ENCODE measurements around the gene ATXN7L3B.

DNA sequence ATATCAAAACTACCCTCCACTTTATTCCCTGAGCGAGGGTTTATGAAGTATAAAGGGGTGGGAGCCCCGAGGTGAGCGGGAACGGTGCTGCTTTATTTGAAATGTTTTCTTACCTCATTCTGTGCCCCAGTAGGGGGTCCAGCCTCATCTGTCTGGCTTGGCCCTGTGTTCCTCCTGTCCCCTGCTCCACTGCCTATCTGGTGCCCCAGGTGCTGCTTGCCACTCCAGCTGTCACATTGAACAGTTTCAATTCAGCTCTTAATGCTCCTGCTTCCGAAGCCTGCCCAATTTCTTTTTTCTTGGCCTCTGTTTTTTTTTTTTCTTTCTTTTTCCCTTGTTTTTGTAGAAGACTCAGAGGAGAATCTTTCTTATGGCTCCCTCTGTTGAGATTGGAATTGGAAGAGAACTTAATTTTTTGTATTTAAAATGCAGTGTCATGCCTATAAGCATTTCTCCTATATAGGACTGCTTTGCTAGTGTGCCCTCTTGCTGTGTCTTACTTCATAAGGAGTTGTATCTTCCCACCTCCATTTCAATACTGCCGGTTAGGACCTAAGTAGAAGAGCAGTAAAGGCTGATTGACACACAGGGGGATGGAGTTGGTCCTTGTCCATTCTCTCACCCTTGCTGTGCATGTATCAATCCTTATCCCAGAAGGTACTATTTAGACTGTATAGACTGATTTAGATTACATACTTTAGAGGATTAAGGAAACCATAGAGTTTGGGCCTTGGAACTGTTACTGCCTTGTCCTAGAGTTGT is 2.3 kb downstream of the ATXN7L3B start:
- TF ChIP-seq, protein P1, sequence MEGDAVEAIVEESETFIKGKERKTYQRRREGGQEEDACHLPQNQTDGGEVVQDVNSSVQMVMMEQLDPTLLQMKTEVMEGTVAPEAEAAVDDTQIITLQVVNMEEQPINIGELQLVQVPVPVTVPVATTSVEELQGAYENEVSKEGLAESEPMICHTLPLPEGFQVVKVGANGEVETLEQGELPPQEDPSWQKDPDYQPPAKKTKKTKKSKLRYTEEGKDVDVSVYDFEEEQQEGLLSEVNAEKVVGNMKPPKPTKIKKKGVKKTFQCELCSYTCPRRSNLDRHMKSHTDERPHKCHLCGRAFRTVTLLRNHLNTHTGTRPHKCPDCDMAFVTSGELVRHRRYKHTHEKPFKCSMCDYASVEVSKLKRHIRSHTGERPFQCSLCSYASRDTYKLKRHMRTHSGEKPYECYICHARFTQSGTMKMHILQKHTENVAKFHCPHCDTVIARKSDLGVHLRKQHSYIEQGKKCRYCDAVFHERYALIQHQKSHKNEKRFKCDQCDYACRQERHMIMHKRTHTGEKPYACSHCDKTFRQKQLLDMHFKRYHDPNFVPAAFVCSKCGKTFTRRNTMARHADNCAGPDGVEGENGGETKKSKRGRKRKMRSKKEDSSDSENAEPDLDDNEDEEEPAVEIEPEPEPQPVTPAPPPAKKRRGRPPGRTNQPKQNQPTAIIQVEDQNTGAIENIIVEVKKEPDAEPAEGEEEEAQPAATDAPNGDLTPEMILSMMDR (conservative IDR thresholded peaks at IDR 0.05) = no peak
- TF ChIP-seq ZFX (IDR thresholded peaks at IDR 0.05) = no peak
